Trophoblast cell (in vitro differentiated cells and primary cell): ENCODE results near the gene DNALI1.
"Not testable (repeated sequence)": the region's sequence is repeated elsewhere in the genome, so short reads cannot be mapped to it uniquely, and the experiment has no call there.

Experiments
- DNase-seq, 2 donors: peaks; one replicate each; pipeline ENCODE4 v3.0.0-alpha.2; 2016
- H2AFZ ChIP-seq: 2 replicates; pipeline ENCODE4 v1.6.1; 2013; ENCODE audit warnings: low read length, moderate library complexity, mild to moderate bottlenecking; ENCODE audit not compliant: insufficient read depth, poor library complexity
- H2AK5ac ChIP-seq: 2 replicates; pipeline ENCODE4 v1.6.1; 2013; ENCODE audit warnings: mild to moderate bottlenecking, low read length
- H2BK120ac ChIP-seq: 2 replicates; pipeline ENCODE4 v1.6.1; 2013; ENCODE audit warnings: low read length, mild to moderate bottlenecking, moderate library complexity; ENCODE audit not compliant: insufficient read depth, poor library complexity
- H2BK12ac ChIP-seq: 2 replicates; pipeline ENCODE4 v1.6.1; 2013; ENCODE audit warnings: mild to moderate bottlenecking, low read length, moderate library complexity
- H2BK5ac ChIP-seq: 2 replicates; pipeline ENCODE4 v1.6.1; 2013; ENCODE audit warnings: low read length, low read depth, moderate library complexity, mild to moderate bottlenecking; ENCODE audit not compliant: poor library complexity
- H3K14ac ChIP-seq: 2 replicates; pipeline ENCODE4 v1.6.1; 2013; ENCODE audit warnings: mild to moderate bottlenecking, low read length
- H3K18ac ChIP-seq: 2 replicates; pipeline ENCODE4 v1.6.1; 2013; ENCODE audit warnings: mild to moderate bottlenecking, low read length
- H3K23ac ChIP-seq: 2 replicates; pipeline ENCODE4 v1.6.1; 2013; ENCODE audit warnings: low read length
- H3K27ac ChIP-seq: 2 replicates; pipeline ENCODE4 v1.5.1; 2013; ENCODE audit warnings: low read depth, mild to moderate bottlenecking, inconsistent platforms, low read length, moderate library complexity
- H3K27me3 ChIP-seq: 2 replicates; pipeline ENCODE4 v1.6.1; 2013; ENCODE audit warnings: inconsistent platforms, mild to moderate bottlenecking, low read length, moderate library complexity; ENCODE audit not compliant: insufficient read depth
- H3K36me3 ChIP-seq, 2 experiments: 1 replicate in 1 of 2; 2 replicates in 1 of 2; pipeline ENCODE4 v1.6.1; 2013; ENCODE audit warnings: low read length in 2 of 2, mild to moderate bottlenecking in 2 of 2, moderate library complexity in 1 of 2; ENCODE audit not compliant: insufficient read depth in 2 of 2, control insufficient read depth in 1 of 2
- H3K4ac ChIP-seq: 2 replicates; pipeline ENCODE4 v1.6.1; 2013; ENCODE audit warnings: low read depth, mild to moderate bottlenecking, low read length, moderate library complexity
- H3K4me1 ChIP-seq, 2 experiments: 1 replicate in 1 of 2; 2 replicates in 1 of 2; pipeline ENCODE4 v1.6.1; 2013; ENCODE audit warnings: low read length in 2 of 2, mild to moderate bottlenecking in 2 of 2, moderate library complexity in 1 of 2; ENCODE audit not compliant: insufficient read depth in 2 of 2, control insufficient read depth in 1 of 2
- H3K4me2 ChIP-seq: 2 replicates; pipeline ENCODE4 v1.6.1; 2013; ENCODE audit warnings: inconsistent platforms, mild to moderate bottlenecking, low read length, moderate library complexity
- H3K4me3 ChIP-seq: 2 replicates; pipeline ENCODE4 v1.5.1; 2013; ENCODE audit warnings: mild to moderate bottlenecking, low read depth, low read length, inconsistent platforms
- H3K79me1 ChIP-seq: one replicate; pipeline ENCODE4 v1.6.1; 2013; ENCODE audit warnings: low read length
- H3K79me2 ChIP-seq: 2 replicates; pipeline ENCODE4 v1.6.1; 2013; ENCODE audit warnings: low read length, mild to moderate bottlenecking; ENCODE audit not compliant: control insufficient read depth, insufficient read depth, poor library complexity
- H3K9ac ChIP-seq: 2 replicates; pipeline ENCODE4 v1.6.1; 2013; ENCODE audit warnings: mild to moderate bottlenecking, low read length
- H3K9me3 ChIP-seq: 2 replicates; pipeline ENCODE4 v1.6.1; 2013; ENCODE audit warnings: low read depth, mild to moderate bottlenecking, control low read depth, inconsistent platforms, low read length; ENCODE audit not compliant: insufficient read depth
- H4K12ac ChIP-seq: 2 replicates; pipeline ENCODE4 v1.6.1; 2013; ENCODE audit warnings: low read depth, mild to moderate bottlenecking, low read length, moderate library complexity
- H4K8ac ChIP-seq: 2 replicates; pipeline ENCODE4 v1.6.1; 2013; ENCODE audit warnings: low read depth, mild to moderate bottlenecking, low read length, moderate library complexity
- H4K91ac ChIP-seq: one replicate; pipeline ENCODE4 v1.6.1; 2013; ENCODE audit warnings: low read depth, mild to moderate bottlenecking, low read length, moderate library complexity
- WGBS: extraction: QIAGEN DNeasy Blood & Tissue Kit; methylation state at CpG from one replicate; pipeline ENCODE4 v1.1.7; 2013; ENCODE audit warnings: missing lambda C conversion rate; ENCODE audit not compliant: insufficient read length, insufficient coverage; ENCODE audit errors: extremely low coverage; 5-methylcytosine and 5-hydroxymethylcytosine counted together

The DNALI1 gene

DNA sequence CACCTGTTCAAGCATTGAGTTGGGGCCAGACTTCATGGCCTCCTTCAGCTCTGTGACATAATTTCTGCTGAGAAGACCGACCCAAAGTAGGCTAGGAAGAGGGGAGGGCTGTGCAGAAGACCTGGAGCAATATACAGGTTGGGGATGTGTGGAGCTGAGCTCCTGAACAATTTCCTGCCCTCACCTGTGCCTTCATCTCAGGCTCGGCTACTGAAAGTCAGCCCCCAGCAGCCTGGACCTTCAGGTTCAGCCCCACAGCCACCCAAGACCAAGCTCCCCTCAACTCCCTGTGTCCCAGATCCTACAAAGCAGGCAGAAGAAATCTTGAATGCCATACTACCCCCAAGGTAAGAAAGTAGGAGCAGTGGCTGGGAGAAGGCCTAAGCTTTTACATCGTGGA lies 662 bp downstream of the DNALI1 start:
- no CpG with 5 or more reads among the region's 3 CpGs for WGBS

DNA sequence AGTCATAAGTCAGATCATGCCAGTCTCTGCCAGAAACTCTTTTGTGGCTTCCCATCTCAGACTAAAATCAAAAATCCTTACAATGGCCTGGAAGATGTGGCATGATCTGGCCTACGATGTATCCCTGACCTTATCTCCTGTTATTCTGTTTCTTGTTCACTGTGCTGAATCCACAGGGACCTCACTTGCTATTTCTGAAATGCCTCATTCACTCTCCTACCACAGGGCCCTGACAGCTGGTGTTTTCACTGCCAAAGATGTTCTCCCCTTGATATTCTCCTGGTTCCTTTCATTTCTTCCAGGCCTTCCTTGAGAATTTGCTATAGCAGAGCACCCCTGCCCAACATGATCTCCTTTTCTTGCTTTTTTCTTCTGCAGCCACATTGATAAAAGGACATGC lies 1.7 kb downstream of the DNALI1 start:
- Histone ChIP-seq H3K4me1 (peaks cover 3 to 9% of the 10 kb centered on the region in 2 experiments), H3K27me3 (no peaks in the 10 kb centered on the region), H2AFZ (no peak overlapping the region), H3K9me3 (no peaks in the 10 kb centered on the region), H3K4me2 (no peak overlapping the region), H2AK5ac (no peak overlapping the region), H2BK5ac (no peak overlapping the region), H3K14ac (no peak overlapping the region), H4K91ac (no peak overlapping the region), H2BK120ac (no peak overlapping the region), H3K18ac (no peak overlapping the region), H3K23ac (no peak overlapping the region), H3K4ac (no peak overlapping the region), H3K79me1 (peaks cover 5% of the 10 kb centered on the region), H3K36me3 (peaks cover 0 to 9% of the 10 kb centered on the region in 2 experiments), H3K79me2 (peaks cover 6% of the 10 kb centered on the region), H4K8ac (no peak overlapping the region), H2BK12ac (no peak overlapping the region), H3K9ac (no peak overlapping the region), H3K4me3 (no peak overlapping the region), H3K27ac (no peak overlapping the region), H4K12ac (no peak overlapping the region)
- WGBS, result no CpG with 5 or more reads among the region's 1 CpG
- DNase-seq, result no peak

More for the DNA sequence above, 662 bp downstream of the DNALI1 start:
- Histone ChIP-seq H3K9me3 (no peaks in the 10 kb centered on the region), H3K23ac (no peak overlapping the region), H3K27me3 (no peaks in the 10 kb centered on the region), H2AK5ac (no peak overlapping the region), H4K12ac (no peak overlapping the region), H2AFZ (no peak overlapping the region), H4K8ac (peak overlapping the region; percentile 48), H3K79me2 (peaks cover 6% of the 10 kb centered on the region), H3K4me3 (no peak overlapping the region), H2BK5ac (no peak overlapping the region), H3K14ac (no peak overlapping the region), H3K4me2 (peak overlapping the region; percentile 53), H4K91ac (no peak overlapping the region), H2BK120ac (no peak overlapping the region), H3K4me1 (peaks cover 5 to 14% of the 10 kb centered on the region in 2 experiments), H3K18ac (no peak overlapping the region), H3K9ac (no peak overlapping the region), H3K4ac (no peak overlapping the region), H3K36me3 (peaks cover 0 to 5% of the 10 kb centered on the region in 2 experiments), H3K27ac (no peak overlapping the region), H3K79me1 (peaks cover 5% of the 10 kb centered on the region), H2BK12ac (no peak overlapping the region)
- no peak for DNase-seq

DNA sequence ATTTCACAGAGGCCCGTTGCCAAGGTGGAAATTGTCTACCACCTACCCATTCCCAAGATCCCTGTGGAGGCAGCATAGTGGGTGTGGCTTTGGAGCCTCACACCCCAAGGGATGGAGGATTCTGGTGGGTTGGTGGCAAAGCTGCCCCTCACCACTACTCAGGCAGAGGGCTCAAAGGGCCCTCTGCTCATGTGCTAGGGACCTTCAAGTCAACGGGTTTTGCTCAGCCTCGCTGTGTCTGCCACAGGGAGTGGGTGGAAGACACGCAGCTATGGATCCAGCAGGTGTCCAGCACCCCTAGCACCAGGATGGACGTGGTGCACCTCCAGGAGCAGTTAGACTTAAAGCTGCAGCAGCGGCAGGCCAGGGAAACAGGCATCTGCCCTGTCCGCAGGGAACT lies 2.3 kb downstream of the DNALI1 start:
- Histone ChIP-seq H3K36me3 (peaks cover 0 to 9% of the 10 kb centered on the region in 2 experiments), H4K91ac (no peak overlapping the region), H3K18ac (no peak overlapping the region), H3K4me3 (no peak overlapping the region), H2AK5ac (no peak overlapping the region), H3K4ac (no peak overlapping the region), H3K27ac (no peak overlapping the region), H3K4me1 (peaks cover 3 to 6% of the 10 kb centered on the region in 2 experiments), H2AFZ (no peak overlapping the region), H2BK120ac (no peak overlapping the region), H3K14ac (no peak overlapping the region), H2BK12ac (no peak overlapping the region), H3K79me1 (peaks cover 2% of the 10 kb centered on the region), H3K79me2 (no peaks in the 10 kb centered on the region), H3K23ac (no peak overlapping the region), H4K12ac (no peak overlapping the region), H3K4me2 (no peak overlapping the region), H2BK5ac (no peak overlapping the region), H4K8ac (no peak overlapping the region), H3K9me3 (no peaks in the 10 kb centered on the region), H3K27me3 (no peaks in the 10 kb centered on the region), H3K9ac (no peak overlapping the region)
- WGBS, result no CpG with 5 or more reads among the region's 7 CpGs
- DNase-seq, result no peak

DNA sequence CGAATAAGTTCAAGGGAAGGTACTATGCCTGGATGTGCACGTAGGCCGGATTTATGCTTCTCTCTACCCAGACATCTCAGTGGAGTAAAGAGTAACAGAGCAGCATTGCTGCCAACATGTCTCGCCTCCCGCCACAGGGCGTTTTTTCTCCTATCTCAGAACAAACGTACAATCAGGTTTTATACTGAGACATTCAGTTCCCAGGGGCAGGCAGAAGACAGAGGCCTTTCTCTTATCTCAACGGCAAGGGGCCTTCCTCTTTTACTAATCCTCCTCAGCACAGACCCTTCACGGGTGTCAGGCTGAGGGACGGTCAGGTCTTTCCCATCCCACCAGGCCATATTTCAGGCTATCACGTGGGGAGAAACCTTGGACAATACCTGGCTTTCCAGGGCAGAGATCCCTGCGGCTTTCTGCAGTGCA lies 3.2 kb downstream of the DNALI1 start:
- WGBS, result no CpG with 5 or more reads among the region's 12 CpGs
- H3K18ac ChIP-seq, H3K23ac ChIP-seq, H3K79me2 ChIP-seq, H3K9me3 ChIP-seq, H3K4ac ChIP-seq, H4K91ac ChIP-seq, H4K12ac ChIP-seq, H3K9ac ChIP-seq, H3K14ac ChIP-seq, H2BK5ac ChIP-seq, H2AFZ ChIP-seq, H3K27me3 ChIP-seq, H2BK120ac ChIP-seq, H2BK12ac ChIP-seq, H3K27ac ChIP-seq, H3K4me1 ChIP-seq, H3K79me1 ChIP-seq, DNase-seq, H3K4me2 ChIP-seq, H4K8ac ChIP-seq, H3K36me3 ChIP-seq, H3K4me3 ChIP-seq, H2AK5ac ChIP-seq: not testable (repeated sequence)
